ENCODE measurements around the gene CHRDL2. TPM values are rescaled to one million over a fixed set of nuclear protein-coding genes. Genes with fewer than 3 reads are reported as not detected.

CHRDL2 gene
- total RNA-seq, 1 donor from 2014 or later, result not detected

GRCh38 chr11:74680703-74681531, 50.3 kb downstream of the CHRDL2 start:
- no peak for TF ChIP-seq CTCF (IDR thresholded peaks at IDR 0.05)
- peak in 1 of 2 donors; percentile 62 for DNase-seq (ENCODE audit: low spot score in 2 of 2)
- H3K36me3 ChIP-seq, result no peaks in the 10 kb centered on the region
- intact Hi-C loops (cut with DNase I), result no loop called here
- H3K4me3 ChIP-seq, result no peak overlapping the region
- H3K9me3 ChIP-seq, result no peaks in the 10 kb centered on the region
- no peaks in the 10 kb centered on the region for H3K27me3 ChIP-seq
- peaks cover 2 to 15% of the 10 kb centered on the region in 2 donors for H3K4me1 ChIP-seq
- H3K27ac ChIP-seq, result no peak overlapping the region

GRCh38 chr11:74680035-74680671, 51.1 kb downstream of the CHRDL2 start:
- DNase-seq (ENCODE audit: low spot score in 2 of 2), result peak in 1 of 2 donors; percentile 51
- Histone ChIP-seq H3K27me3 (no peaks in the 10 kb centered on the region), H3K4me3 (no peak overlapping the region), H3K36me3 (no peaks in the 10 kb centered on the region), H3K9me3 (no peaks in the 10 kb centered on the region), H3K4me1 (peaks cover 2 to 15% of the 10 kb centered on the region in 2 donors), H3K27ac (no peak overlapping the region)
- TF ChIP-seq CTCF (IDR thresholded peaks at IDR 0.05), result no peak
- intact Hi-C loops (cut with DNase I), result no loop called here

GRCh38 chr11:74679513-74679865, 51.7 kb downstream of the CHRDL2 start:
- Histone ChIP-seq H3K27me3 (no peaks in the 10 kb centered on the region), H3K4me3 (no peak overlapping the region), H3K9me3 (no peaks in the 10 kb centered on the region), H3K36me3 (no peaks in the 10 kb centered on the region), H3K4me1 (peaks cover 2 to 15% of the 10 kb centered on the region in 2 donors), H3K27ac (no peak overlapping the region)
- DNase-seq (ENCODE audit: low spot score in 2 of 2), result peak in 1 of 2 donors; percentile 27
- no peak for TF ChIP-seq CTCF (IDR thresholded peaks at IDR 0.05)
- intact Hi-C loops (cut with DNase I), result no loop called here

- H3K27ac ChIP-seq, result no peak overlapping the region
- no peaks in the 10 kb centered on the region for H3K9me3 ChIP-seq
- intact Hi-C loops (cut with DNase I), result no loop called here
- no peak overlapping the region for H3K4me3 ChIP-seq
- peak in 1 of 2 donors; percentile 59 for DNase-seq (ENCODE audit: low spot score in 2 of 2)
- H3K27me3 ChIP-seq, result no peaks in the 10 kb centered on the region
- no peak for TF ChIP-seq CTCF (IDR thresholded peaks at IDR 0.05)
- no peaks in the 10 kb centered on the region for H3K36me3 ChIP-seq
- peaks cover 2 to 15% of the 10 kb centered on the region in 2 donors for H3K4me1 ChIP-seq
Observed at GRCh38 chr11:74678591-74679512, 52.4 kb downstream of the CHRDL2 start.

GRCh38 chr11:74678041-74678440, 53.2 kb downstream of the CHRDL2 start:
- Histone ChIP-seq H3K27me3 (no peaks in the 10 kb centered on the region), H3K36me3 (no peaks in the 10 kb centered on the region), H3K4me3 (no peak overlapping the region), H3K9me3 (no peaks in the 10 kb centered on the region), H3K27ac (no peak overlapping the region), H3K4me1 (peaks cover 7 to 18% of the 10 kb centered on the region in 2 donors)
- TF ChIP-seq CTCF (IDR thresholded peaks at IDR 0.05), result no peak
- intact Hi-C loops (cut with DNase I), result no loop called here
- peak in 1 of 2 donors; percentile 50 for DNase-seq (ENCODE audit: low spot score in 2 of 2)
